Lower leg skin (tissue), 4 donors: Measurements from ENCODE around the gene IFNG-AS1. TPM values are rescaled to one million over a fixed set of nuclear protein-coding genes. Genes with fewer than 3 reads are reported as not detected.

Experiments used
- DNase-seq, 2 donors: peaks; one replicate each; pipeline ENCODE4 v3.0.0-alpha.2; 2019; ENCODE audit warnings: low spot score in 2 of 2
- H3K4me3 ChIP-seq: fragments of 200-600 bp; sonication (generic); 2 replicates; pipeline ENCODE4 v1.5.1; 2017; ENCODE audit warnings: mild to moderate bottlenecking, low read depth; ENCODE audit not compliant: poor library complexity, severe bottlenecking
- POLR2A ChIP-seq, 2 donors: fragments of 450-650 bp; IDR thresholded peaks; one replicate each; pipeline ENCODE4 v1.6.1; 2016 to 2017; ENCODE audit warnings: antibody characterized with exemption in 2 of 2, mild to moderate bottlenecking in 1 of 2, moderate library complexity in 1 of 2
- WGBS, 2 donors: methylation state at CpG; one replicate each; pipeline ENCODE4 v1.1.5; 2018; 5-methylcytosine and 5-hydroxymethylcytosine counted together
- intact Hi-C: fragments of 100-400 bp; cut with DNase I; formaldehyde crosslinking; loops from one replicate; pipeline ENCODE4 v1.15.0; 2023; ENCODE audit warnings: low total_unique reads
- total RNA-seq, 4 donors: library from RNA; depleted of rRNA; stranded (reverse); fragments of >200 nt; gene quantifications; one replicate each; pipeline ENCODE4 v1.1.0, GENCODE V29; 2016
- TF ChIP-seq, protein P1 (sequence below), 3 donors: fragments of 450-650 bp; IDR thresholded peaks; one replicate each; pipeline ENCODE4 v1.5.1; 2016; ENCODE audit warnings: antibody characterized with exemption in 3 of 3, mild to moderate bottlenecking in 3 of 3, moderate library complexity in 2 of 3

The IFNG-AS1 gene
- under 1 TPM in 2 of 4 donors, not detected in 2; 0.37 to 0.58 TPM for total RNA-seq

DNA sequence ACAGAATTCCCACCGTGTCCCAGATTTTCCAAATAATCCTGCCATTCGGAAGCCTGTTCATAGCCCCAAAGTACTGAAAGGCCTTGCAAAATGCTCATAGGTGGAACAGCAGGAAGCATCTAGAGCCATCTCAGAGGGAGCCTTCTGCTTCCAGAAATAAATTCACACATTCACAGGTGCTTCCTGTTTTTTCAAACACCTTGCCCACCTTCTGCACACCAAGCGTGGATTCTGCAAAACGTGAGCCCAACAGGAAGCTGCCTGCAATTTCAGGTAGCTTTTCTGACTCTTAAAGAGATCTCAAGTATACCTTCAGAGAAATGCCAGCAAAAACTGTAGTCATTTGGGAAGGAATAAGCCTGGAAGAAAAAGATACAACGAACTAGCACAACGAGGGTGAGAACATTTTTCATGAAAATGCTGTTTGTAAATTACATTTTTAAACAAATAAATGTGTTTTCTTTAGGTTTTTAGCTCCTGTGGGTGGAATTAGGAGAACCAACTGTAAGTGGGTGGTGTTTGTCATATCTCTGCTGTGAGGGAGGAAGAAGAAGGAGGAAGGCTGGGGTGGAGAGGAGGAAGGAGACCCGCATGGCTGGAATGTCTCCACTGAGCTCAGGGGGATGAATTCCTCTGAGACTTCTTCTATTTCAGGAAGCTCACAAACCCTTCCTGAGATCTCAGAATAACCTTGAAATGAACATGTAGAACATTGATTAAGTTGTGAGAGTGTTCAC lies at the start of gene IFNG-AS1:
TSS of gene IFNG-AS1 (plus strand) at position 264 of the 737 bp plus-strand sequence.
- no peak for TF ChIP-seq POLR2A (IDR thresholded peaks at IDR 0.05)
- TF ChIP-seq, protein P1, sequence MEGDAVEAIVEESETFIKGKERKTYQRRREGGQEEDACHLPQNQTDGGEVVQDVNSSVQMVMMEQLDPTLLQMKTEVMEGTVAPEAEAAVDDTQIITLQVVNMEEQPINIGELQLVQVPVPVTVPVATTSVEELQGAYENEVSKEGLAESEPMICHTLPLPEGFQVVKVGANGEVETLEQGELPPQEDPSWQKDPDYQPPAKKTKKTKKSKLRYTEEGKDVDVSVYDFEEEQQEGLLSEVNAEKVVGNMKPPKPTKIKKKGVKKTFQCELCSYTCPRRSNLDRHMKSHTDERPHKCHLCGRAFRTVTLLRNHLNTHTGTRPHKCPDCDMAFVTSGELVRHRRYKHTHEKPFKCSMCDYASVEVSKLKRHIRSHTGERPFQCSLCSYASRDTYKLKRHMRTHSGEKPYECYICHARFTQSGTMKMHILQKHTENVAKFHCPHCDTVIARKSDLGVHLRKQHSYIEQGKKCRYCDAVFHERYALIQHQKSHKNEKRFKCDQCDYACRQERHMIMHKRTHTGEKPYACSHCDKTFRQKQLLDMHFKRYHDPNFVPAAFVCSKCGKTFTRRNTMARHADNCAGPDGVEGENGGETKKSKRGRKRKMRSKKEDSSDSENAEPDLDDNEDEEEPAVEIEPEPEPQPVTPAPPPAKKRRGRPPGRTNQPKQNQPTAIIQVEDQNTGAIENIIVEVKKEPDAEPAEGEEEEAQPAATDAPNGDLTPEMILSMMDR (IDR thresholded peaks at IDR 0.05) = no peak
- DNase-seq = no peak
- no peak within 1 kb of the TSS for H3K4me3 ChIP-seq
- intact Hi-C loops = no loop called here
- 52 to 55% methylated on average over 7 of the region's 7 CpGs for WGBS, 2 donors

DNA sequence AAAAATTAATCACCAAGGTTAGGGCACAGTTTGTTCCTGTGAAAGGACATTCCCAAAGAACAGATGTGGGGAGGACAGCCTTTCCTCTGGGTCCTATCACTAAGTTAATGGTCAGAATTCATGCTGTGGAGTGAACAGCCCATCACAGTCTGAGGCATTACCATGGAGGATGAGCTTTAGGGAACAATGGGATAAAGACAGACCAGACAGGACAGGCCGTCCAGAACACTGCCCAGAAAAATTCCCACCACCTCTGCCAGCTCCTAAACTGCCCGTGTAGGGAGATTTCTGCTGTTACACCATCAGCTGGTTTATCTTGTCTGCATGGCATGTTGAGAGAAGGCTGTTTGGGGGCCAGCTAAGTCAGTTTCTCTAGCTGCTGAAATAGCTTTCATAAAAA lies 49.6 kb upstream of the IFNG-AS1 start:
- TF ChIP-seq, protein P1 (IDR thresholded peaks at IDR 0.05) = no peak
- no peak overlapping the region for H3K4me3 ChIP-seq
- intact Hi-C loops = loop anchor here (10.0 kb wide), 1 partner anchor 255 kb away; no protein-coding TSS in a partner anchor
- no peak for DNase-seq
- WGBS, 2 donors = 57 to 61% methylated on average over 2 of the region's 2 CpGs

GRCh38 chr12:67940780-67941243 lies 48.4 kb upstream of the IFNG-AS1 start:
- intact Hi-C loops = loop anchor here (10.0 kb wide), 1 partner anchor 256 kb away; no protein-coding TSS in a partner anchor
- TF ChIP-seq, protein P1 (IDR thresholded peaks at IDR 0.05) = no peak
- TF ChIP-seq POLR2A (IDR thresholded peaks at IDR 0.05) = no peak
- DNase-seq = no peak
- H3K4me3 ChIP-seq = no peak overlapping the region
- 68 to 75% methylated on average over 3 of the region's 3 CpGs for WGBS, 2 donors

DNA sequence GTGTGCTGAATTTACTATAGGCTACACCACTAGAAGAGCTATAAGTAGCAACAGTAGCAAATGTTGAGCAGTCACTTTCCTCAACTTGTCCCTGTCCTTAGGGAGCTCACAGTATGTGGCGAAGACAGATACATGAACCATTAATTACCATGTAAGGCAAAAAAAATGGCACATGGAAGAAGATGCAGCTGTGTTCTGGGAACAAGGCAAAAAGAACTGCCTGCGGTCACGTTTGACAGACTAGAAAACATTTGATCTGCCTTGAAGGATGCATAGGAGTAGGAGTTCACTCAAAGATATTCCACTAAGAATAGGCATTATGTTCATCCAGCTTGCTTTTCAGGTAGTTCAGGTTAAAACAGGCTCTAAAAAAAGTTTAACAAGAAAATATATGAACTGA lies 46.5 kb upstream of the IFNG-AS1 start:
- TF ChIP-seq, protein P1 (IDR thresholded peaks at IDR 0.05) = no peak
- TF ChIP-seq POLR2A (IDR thresholded peaks at IDR 0.05) = no peak
- intact Hi-C loops = loop anchor here (10.0 kb wide), 1 partner anchor 258 kb away; no protein-coding TSS in a partner anchor
- no peak overlapping the region for H3K4me3 ChIP-seq
- WGBS, 2 donors = 73 to 76% methylated on average over 3 of the region's 3 CpGs
- DNase-seq = no peak

DNA sequence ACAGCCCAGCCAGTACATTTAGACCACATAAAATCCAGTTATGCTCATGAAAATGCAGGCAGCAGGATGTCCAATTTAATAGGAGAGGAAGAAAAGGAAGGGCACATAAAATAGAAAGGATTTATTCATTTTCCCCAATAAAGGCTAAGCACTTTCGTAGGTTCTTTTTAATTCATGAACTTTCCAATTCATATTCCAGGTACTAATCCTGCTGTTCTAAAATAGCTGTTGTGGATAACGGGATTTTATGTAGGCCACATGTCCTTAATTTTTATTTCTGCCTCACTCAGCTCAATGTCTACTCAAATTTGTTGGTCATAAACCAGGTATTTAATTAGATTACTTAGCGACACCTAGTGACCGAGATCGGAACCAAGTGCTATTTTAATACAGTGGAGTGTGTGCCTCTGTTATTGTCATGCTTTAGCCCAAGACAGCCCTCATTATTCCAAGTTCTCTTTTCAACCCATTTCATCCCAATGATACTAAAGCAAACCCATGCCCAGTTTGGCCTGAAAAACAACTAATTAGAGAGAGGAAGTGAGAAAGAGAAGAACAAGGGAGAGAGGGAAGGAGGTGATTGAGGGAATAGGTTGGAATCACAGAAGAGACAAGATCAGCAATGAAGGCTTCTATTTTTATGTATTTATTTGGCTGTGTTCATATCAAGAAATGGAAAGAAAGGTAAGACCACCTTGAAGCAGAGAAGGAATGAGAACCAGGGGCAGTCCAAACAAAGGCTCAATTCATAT lies 45.9 kb upstream of the IFNG-AS1 start:
- no peak overlapping the region for H3K4me3 ChIP-seq
- peak in 1 of 2 donors; percentile 83 for DNase-seq
- TF ChIP-seq POLR2A (IDR thresholded peaks at IDR 0.05) = no peak
- TF ChIP-seq, protein P1 (IDR thresholded peaks at IDR 0.05) = no peak
- 13 to 14% methylated on average over 5 of the region's 5 CpGs for WGBS, 2 donors
- intact Hi-C loops = loop anchor here (10.0 kb wide), 1 partner anchor 259 kb away; no protein-coding TSS in a partner anchor
